SU-DHL-6 (cell line): Measurements from ENCODE around the gene GPAM.

Experiments
- EZH2phosphoT487 ChIP-seq: fragments of 200-600 bp; sonication (generic), shearing (Covaris generic); conservative IDR thresholded peaks from 2 replicates; pipeline ENCODE4 v1.6.1; 2018; ENCODE audit warnings: mild to moderate bottlenecking, antibody characterized with exemption, low read length, moderate library complexity, mixed read lengths
- TF ChIP-seq, protein P1 (sequence below): fragments of 200-600 bp; sonication (generic); IDR thresholded peaks from one replicate; pipeline ENCODE4 v1.5.1; 2017; ENCODE audit warnings: antibody characterized with exemption, mild to moderate bottlenecking, low read length, moderate library complexity; ENCODE audit not compliant: insufficient read depth, poor library complexity, severe bottlenecking

DNA sequence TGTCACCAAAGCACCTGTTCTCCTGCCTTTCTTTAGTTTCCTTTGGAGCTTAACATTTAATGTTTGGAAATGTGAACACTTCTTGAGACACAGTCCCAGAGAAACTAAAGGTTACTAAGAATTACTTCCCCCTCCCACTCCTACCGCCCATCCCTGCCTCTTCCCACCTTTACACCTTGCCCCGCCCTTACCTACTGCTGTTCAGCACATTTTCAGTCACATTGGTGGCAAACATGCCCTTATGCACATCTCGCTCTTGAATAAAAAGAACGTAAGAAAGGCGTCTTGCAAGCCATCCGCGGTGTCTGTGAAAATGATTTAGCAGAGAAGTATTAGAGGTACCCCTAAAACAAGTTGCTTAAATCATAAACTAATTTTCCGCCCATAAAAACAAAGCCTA lies 8.2 kb downstream of the GPAM start:
- TF ChIP-seq, protein P1, sequence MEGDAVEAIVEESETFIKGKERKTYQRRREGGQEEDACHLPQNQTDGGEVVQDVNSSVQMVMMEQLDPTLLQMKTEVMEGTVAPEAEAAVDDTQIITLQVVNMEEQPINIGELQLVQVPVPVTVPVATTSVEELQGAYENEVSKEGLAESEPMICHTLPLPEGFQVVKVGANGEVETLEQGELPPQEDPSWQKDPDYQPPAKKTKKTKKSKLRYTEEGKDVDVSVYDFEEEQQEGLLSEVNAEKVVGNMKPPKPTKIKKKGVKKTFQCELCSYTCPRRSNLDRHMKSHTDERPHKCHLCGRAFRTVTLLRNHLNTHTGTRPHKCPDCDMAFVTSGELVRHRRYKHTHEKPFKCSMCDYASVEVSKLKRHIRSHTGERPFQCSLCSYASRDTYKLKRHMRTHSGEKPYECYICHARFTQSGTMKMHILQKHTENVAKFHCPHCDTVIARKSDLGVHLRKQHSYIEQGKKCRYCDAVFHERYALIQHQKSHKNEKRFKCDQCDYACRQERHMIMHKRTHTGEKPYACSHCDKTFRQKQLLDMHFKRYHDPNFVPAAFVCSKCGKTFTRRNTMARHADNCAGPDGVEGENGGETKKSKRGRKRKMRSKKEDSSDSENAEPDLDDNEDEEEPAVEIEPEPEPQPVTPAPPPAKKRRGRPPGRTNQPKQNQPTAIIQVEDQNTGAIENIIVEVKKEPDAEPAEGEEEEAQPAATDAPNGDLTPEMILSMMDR, result no peak
- no peak for TF ChIP-seq EZH2phosphoT487
